HG02981 (cell line): Measurements from ENCODE around the gene CYB5RL.
"Not testable (repeated sequence)": the region's sequence is repeated elsewhere in the genome, so short reads cannot be mapped to it uniquely, and the experiment has no call there.

Experiments
- ATAC-seq: cut with Tn5 transposase; IDR thresholded peaks from one replicate; pipeline ENCODE4 v1.9.1; 2021; ENCODE audit warnings: mild to moderate bottlenecking, moderate library complexity; ENCODE audit not compliant: unreplicated experiment

CYB5RL gene, protein sequence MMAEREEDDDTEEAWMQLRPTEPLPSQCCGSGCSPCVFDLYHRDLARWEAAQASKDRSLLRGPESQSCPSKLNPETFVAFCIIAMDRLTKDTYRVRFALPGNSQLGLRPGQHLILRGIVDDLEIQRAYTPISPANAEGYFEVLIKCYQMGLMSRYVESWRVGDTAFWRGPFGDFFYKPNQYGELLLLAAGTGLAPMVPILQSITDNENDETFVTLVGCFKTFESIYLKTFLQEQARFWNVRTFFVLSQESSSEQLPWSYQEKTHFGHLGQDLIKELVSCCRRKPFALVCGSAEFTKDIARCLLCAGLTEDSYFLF

DNA sequence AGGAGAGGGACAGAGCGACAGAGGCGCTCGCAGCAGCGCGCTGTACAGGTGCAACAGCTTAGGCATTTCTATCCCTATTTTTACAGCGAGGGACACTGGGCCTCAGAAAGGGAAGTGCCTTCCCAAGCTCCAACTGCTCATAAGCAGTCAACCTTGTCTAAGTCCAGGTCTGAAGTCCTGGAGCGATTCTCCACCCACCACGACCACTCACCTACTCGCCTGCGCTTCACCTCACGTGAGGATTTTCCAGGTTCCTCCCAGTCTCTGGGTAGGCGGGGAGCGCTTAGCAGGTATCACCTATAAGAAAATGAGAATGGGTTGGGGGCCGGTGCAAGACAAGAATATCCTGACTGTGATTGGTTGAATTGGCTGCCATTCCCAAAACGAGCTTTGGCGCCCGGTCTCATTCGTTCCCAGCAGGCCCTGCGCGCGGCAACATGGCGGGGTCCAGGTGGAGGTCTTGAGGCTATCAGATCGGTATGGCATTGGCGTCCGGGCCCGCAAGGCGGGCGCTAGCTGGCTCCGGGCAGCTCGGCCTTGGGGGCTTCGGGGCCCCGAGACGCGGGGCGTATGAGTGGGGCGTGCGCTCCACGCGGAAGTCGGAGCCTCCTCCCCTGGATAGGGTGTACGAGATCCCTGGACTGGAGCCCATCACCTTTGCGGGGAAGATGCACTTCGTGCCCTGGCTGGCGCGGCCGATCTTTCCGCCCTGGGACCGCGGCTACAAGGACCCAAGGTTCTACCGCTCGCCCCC, at the start of gene CYB5RL, which contains the start of gene MRPL37:
Gene CYB5RL (minus strand): TSS at position 266 of the 754 bp plus-strand sequence. CDS start 4,414 bp downstream, outside the sequence.
Gene MRPL37 (plus strand): TSS at position 403 of the 754 bp plus-strand sequence. CDS start 77 bp downstream, at position 480.
- ATAC-seq, result peak; percentile 97

DNA sequence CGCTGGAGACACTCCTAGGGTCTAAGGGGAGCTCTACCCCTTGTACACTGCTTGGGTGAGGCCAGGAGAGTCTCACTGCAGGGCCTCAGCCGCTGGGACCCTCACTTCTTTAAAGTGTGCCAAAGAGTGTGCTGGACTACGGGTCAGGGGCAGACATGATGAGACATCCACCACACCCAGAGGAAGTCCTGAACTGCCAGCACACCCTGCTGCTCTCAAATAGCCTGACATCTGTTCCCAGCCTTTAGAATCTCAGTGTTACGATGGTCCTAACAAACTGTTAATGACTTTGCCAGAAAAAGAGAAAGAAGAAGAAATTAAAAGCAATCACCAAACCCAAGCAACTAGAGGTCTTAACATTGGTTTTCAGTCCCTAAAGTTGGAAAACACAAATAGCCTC, 49.1 kb upstream of the CYB5RL start:
- ATAC-seq, result no peak

DNA sequence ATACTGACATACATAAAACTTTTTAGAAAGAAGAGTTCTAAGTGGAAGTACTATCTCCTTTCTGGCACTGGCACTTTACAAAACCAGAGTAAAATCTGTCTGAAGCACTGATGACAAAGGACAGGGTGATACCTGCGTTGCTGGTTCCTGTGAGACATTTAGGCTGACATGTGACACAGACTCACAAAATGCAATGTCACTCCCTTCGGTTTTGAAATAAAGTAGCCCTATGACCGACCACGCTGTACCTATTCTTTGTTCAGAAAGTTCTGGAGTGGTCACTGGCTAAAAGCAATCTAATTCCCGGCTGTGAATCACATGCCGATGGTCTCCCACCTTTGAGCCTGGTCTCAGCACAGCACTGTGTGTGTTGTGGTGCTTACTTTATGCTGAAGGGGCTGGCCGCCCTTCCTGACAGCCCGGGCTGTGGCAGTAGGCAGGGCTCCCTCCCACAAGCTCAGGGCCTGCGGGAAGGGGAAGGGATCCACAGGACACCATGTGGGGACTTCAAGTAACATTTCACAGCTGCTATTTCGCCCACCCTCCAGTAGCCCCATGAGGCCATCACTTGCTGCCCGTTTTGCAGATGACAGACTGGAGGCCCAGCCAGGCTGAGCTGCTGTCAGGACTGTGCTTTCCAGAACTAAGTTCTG, 48.2 kb upstream of the CYB5RL start:
- no peak for ATAC-seq

DNA sequence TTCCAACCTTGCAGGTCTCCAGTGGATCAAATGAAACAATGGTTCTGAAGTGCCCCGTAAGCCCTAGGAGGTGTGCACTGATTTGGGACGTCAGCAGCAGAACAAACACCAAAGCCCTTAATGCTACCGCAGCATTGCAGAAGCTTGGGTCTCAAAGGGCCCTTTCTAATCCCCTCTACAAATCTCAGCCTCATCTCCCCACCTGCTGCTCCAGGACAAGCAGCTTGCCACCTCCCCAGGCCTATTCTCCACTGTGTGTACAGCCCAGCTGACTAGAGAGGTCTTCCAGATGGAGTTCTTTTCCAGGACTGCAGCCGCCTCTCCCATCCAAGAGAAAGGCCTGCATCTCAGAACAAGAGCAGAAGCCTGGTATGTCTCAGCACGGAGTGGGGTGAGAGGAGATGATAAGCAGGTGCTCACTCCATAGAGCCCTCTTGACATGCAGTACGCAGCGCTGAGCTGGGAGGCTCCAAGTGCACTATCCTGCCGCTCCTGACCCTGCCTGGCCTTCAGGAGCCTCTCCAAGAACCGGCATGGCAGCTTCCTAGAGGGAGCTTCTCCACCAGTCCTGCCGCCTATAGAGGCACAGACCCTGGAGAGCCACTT, 46.4 kb upstream of the CYB5RL start:
- ATAC-seq, result no peak

DNA sequence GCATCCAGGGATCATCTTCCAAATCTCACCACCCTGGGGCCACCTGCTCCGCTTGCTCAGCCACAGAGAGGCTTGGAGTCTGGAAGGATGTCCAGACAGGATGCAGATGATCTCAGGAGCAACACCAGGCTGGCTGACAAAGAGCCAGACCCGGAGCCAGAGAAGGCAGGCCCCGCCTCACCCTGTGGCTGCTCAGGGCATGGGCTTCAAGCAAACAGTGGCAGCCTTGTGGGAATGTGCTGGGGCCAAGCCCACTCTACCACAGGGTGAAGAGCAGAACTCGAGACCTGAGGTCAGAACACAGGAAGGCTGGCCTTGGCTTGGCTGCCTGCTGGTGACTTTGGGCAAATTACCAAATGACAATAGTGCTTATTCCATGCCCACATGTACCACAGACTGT, 45.7 kb upstream of the CYB5RL start:
- no peak for ATAC-seq

DNA sequence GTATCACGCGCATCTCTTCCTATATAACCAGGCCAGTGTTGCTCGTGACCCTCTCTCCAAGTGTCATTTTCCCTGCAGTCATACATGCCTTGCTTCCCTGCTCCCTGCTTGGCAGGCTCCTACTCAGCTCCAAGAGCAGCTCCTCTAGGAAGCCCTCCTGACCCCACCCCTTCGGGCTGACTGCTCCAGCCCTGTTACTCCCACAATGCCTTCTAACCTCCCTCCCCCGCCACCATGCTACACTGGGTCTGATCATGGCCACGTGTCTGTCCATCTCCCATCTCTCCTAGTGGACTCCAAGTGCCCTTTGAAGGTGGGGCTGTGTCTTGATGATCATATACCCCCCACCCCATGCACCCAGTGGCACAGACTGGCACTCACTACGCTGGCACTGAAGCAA, 44.8 kb upstream of the CYB5RL start:
- ATAC-seq, result no peak

DNA sequence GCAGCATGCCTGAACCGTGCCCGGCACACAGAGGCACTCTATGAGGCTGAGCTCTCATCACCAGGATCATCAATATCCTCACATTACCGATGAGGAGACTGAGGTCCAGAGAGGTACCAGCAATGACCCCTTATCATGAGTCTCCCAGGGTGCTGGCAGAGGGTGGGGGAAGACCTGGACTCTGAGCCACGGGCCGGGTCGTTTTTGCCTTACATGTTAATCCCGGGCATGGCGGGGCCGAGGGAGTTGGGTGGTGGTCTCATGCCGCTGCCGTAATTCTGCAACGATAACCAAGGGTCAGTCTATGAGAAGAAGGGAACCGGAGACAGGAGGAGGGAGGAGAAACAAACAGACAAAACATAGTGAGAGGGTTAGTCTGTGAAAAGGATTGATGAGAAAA, 43.2 kb upstream of the CYB5RL start:
- ATAC-seq, result no peak

DNA sequence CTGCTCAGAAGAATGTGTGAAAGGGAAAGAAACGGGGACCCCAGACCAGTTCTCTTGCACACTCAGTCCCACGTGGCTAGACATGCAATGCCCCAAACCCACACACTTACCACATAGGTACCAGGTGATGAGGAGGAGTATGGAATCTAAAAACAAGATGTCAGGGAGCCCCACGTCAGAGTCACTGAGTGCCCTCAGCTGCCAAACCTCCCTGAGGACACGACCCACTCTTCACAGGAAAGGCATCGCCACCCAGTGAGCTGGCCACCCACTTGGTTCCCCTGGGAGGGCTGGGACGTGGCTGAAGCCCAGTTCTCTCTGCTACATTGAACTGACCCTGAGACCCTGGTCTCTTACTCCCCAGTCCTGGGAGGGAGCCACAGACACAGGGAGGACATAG, 41.5 kb upstream of the CYB5RL start:
- ATAC-seq, result no peak

DNA sequence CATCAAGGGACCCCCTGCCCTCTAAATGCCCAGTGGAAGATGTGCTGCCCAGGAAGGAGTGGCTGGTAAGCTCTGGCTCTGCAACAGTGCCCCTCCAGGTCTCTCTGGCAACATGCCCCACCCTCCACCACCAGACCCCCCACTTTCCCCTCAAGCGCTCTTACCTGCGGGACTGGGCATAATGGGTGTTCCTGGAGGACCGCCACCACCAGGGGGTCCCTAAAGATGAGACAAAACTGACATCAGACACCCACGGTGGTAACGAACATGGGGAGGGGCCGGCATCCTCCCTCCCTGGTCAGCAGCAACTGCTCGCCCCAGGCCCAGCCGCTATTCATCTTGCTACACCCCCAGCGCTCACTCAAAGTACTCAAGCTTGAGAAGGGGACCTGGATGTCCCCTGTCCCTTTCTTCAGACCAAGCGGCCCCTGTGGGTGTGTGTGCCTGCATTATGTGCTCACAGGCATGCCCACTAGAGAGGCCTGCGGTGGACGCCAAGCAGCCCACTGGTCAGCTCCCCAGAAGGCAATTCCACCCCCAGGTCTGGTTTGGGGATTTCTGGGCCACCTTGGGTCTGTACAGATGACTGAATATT, 41.0 kb upstream of the CYB5RL start:
- ATAC-seq, result no peak

DNA sequence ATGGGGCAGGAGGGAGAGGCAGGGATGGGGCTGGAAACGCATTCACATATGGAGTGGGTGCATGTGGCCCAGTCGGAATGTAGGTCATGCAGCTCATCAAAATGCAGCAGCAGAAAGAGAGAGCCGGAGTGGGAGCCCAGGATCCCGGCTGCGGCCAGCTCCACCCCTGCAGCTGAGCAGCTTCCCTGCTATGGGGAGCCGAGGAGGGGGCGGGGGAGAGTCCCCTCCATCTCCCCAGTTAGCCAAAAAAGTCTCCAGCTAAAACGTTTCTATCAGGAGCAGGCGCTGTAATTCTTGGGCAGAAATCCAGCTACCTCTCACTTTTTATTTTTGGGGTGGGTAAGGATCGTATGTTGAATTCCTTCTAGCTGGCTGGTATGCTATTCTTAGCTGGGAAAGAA, 39.8 kb upstream of the CYB5RL start:
- ATAC-seq, result no peak

DNA sequence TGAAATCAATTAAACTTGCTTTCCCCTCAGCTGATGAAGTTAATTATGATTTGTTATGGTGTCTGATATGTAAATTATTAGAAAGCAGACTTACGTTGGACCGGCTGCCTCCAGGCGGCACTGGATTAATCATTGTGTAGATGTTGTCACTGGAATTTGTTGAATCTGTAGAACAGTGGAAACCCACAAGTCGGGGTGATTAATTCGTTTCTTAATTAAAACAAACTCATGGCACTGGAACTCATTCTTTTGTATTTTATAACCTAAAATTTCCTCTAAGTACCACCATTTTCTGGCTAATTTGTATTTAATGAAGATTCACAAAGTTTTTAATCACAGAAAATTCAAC, 39.2 kb upstream of the CYB5RL start:
- ATAC-seq, result no peak

DNA sequence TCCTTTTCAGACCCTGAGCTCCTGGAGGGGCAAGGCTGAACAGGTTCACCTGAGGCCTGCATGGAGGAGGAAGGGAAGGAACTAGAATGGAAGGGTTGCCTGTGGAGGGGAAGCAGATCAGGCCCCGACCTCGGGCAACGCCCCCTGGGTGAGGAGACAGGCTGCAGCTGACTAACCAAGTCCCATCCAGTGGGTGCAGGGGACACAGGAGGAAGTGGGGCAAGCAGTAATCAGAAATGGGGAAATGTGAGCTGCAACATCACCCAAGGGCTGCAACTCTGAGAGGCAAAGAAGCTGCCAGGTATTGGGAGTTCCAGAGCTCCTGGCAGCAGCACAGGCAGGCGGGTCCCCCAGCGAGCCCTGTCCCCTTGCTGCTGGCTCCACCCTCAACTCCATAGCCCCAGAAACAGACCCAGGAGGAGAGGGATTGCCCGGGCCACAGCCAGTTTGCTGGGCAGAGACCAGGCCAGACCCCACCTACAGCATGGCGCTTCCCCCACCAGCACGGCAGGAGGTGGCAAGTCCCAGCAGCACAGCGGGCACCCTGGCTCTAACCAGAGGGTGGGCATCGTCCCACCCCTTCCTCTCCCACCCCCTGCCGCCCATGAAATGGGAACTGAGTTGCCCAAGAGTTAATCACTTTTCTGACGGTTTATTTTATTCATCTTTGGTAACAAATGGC, 38.7 kb upstream of the CYB5RL start:
- ATAC-seq, result no peak

DNA sequence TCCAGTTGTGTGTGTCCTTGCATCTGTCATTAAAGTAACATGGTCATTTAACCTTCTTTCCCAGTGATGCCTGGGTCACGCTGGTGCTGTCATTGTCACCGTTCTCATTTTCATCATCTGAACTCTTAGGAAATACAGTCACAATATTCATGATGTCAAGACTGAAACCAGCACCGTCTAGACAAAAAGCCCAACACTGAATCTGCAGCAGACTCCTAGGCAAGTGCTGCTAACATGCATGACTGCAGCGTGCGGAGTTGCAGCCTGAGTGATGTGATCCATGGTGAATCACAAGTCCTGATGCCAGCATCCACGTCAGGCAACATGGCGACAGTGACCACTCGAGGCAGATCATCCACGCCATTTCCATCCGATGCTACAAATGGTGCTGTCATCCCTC, 37.8 kb upstream of the CYB5RL start:
- ATAC-seq, result no peak

DNA sequence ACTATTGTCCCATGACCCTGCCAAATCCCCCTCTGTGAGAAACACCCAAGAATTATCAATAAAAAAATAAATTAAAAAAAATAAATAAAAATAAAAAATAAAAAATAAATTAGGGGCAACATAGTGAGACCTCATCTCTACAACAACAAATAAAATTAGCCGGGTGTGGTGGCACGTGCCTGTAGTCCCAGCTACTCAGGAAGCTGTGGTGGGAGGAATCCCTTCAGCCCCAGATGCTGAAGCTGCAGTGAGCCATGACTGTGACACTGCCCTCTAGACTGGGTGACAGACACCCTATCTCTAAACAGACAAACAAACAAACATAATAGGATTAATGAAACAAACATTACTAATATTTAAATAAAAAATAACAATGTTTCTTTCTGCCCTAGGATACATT, 34.5 kb upstream of the CYB5RL start:
- ATAC-seq, result no peak

DNA sequence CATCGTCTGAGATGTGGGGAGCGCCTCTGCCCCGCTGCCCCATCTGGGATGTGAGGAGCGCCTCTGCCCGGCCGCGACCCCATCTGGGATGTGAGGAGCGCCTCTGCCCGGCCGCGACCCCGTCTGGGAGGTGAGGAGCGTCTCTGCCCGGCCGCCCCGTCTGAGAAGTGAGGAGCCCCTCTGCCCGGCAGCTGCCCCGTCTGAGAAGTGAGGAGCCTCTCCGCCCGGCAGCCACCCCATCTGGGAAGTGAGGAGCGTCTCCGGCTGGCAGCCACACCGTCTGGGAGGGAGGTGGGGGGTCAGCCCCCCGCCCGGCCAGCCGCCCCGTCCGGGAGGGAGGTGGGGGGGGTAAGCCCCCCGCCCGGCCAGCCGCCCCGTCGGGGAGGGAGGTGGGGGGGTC, 33.4 kb upstream of the CYB5RL start:
- not testable (repeated sequence) for ATAC-seq

DNA sequence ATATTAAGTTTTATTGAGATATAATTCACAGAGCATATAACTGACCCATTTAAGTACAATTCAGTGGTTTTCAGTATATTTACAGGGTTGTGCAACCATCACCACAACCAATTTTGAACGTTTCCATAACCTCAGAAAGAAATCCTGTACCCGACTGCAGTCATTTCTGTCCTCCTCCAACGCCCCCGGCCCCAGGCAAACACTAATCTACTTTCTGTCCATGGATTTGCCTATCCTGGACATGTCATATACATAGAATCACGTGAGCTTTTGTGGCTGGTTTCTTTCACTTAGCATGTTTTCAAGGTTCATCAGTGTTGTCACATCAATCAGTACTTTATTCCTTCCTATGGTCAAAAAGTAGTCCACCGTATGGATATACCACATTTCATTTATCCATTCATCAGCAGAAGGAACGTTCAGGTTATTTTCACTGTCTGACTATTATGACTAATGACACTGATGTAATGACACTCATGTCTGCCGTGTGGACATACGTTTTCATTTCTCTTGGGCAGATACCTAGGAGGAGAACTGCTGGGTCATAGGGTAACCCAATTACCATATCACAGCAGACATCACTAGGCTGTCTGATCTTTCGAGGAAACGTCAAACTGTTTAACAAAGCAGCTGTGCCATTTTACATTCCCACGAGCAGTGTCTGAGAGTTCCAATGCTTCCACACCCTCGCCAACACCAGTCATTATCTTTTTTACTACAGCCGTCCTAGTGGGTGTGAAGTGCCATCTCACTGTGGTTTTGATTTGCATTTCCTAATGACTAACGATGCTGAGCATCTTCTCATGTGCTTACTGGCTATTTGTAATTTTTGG, 30.9 kb upstream of the CYB5RL start:
- no peak for ATAC-seq

DNA sequence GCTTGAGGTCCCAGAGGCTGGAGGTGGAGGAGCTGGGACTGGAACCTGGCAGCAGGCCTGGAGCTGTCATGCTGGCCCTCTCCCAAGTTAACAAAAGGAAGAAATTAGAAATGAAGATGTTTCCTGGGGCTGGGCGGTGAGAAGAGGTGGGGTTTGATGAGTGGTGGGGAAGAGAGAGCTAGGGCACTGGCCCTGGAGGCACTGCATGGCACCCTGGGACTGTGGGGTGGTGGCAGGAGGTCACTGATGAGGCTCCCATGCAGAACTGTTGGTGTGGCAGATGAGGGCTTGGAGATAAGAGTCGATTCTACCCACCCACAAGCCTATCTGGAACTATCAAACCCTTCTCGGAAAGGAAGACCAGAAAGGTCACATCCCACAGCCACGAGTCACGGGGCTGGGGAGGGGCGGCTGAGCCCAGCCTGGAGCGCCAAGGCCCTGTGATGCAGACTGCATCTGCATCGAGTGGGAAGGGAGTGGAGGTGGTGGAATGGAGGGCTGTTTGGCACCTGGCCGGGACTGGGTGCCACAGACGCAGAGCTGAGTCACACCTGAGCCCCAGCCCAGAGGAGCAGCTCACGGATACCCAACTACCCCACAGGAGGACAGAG, 29.6 kb upstream of the CYB5RL start:
- ATAC-seq, result no peak

DNA sequence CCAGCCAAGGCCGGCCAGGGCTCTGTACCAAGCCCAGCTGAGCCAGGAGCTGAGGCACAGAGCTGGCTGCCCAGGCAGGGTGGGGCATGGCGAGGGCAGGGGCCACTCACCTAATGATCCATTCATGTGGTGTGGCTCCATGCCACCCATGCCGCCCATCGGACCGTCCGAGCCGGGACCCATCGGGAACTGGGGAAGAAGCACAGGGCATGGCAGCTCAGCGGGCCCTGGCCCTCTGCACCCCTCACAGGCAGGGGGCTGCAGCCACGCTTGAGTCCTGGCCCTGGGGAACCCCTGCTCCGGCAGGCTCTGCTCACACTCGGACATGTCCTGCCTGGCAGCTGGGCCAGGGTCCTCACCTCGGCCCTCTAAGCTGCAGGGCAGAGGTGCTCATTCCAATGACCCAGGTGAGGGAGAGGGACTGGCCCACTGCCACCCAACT, 28.8 kb upstream of the CYB5RL start:
- no peak for ATAC-seq

DNA sequence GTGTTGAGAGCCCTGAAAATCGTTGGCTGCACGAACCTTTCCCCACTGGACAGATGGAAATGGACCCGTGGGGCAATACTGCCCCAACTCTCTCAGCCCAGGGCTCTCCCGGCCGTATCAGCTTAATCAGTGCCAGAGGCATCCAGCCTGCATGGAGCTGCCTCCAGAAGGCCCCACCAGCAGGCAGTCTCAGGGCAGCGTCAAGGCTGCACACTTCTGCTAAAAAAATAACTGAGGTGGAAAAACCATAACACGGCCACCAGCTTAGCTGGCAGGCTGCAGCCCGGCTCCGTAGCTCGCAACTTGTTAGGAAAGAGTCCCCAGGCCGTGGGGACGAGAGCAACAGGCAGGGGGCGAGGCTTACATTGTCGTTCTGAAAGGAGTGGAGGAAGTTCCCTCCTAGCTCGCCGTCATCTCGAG, 28.1 kb upstream of the CYB5RL start:
- ATAC-seq, result no peak
